Lung (tissue), 12 donors: ENCODE data around the gene FOXP3. TPM values are rescaled to one million over a fixed set of nuclear protein-coding genes. Genes with fewer than 3 reads are reported as not detected.

Experiments
- ATAC-seq: fragments of 200-7000 bp; cut with Tn5 transposase; one replicate; pipeline ENCODE4 v1.9.1; 2020; ENCODE audit warnings: moderate number of reproducible peaks; ENCODE audit not compliant: insufficient read depth, low FRiP score
- DNase-seq, 3 donors: peaks; one replicate each; pipeline ENCODE4 v3.0.0-alpha.2; 2013 to 2017
- H3K27ac ChIP-seq, 2 donors: one replicate each; pipeline ENCODE4 v1.5.1; 2013; ENCODE audit warnings: mild to moderate bottlenecking in 2 of 2, moderate library complexity in 2 of 2, control low read depth in 1 of 2, inconsistent platforms in 1 of 2, low read depth in 1 of 2, low read length in 1 of 2
- H3K27me3 ChIP-seq, 3 donors: one replicate each; pipeline ENCODE4 v1.5.1; 2013; ENCODE audit warnings: low read length in 2 of 3; ENCODE audit not compliant: control insufficient read depth in 3 of 3, insufficient read depth in 3 of 3
- H3K36me3 ChIP-seq, 4 donors: one replicate each; pipeline ENCODE4 v1.5.1; 2013; ENCODE audit warnings: low read length in 4 of 4, mild to moderate bottlenecking in 1 of 4, moderate library complexity in 1 of 4; ENCODE audit not compliant: control insufficient read depth in 4 of 4, insufficient read depth in 4 of 4
- H3K4me1 ChIP-seq, 5 donors: one replicate each; pipeline ENCODE4 v1.5.1; 2013; ENCODE audit warnings: low read length in 5 of 5, mild to moderate bottlenecking in 2 of 5, moderate library complexity in 1 of 5; ENCODE audit not compliant: control insufficient read depth in 5 of 5, insufficient read depth in 5 of 5
- H3K4me3 ChIP-seq: one replicate; pipeline ENCODE4 v1.5.1; 2013; ENCODE audit warnings: mild to moderate bottlenecking, control low read depth, moderate library complexity
- H3K9ac ChIP-seq, 2 donors: one replicate each; pipeline ENCODE4 v1.5.1; 2013; ENCODE audit warnings: low read length in 2 of 2, control low read depth in 1 of 2; ENCODE audit not compliant: insufficient read depth in 1 of 2
- H3K9me3 ChIP-seq, 4 donors: one replicate each; pipeline ENCODE4 v1.5.1; 2013; ENCODE audit warnings: low read length in 3 of 4, mild to moderate bottlenecking in 1 of 4, moderate library complexity in 1 of 4; ENCODE audit not compliant: control insufficient read depth in 4 of 4, insufficient read depth in 3 of 4
- WGBS, 2 donors: extraction: QIAGEN DNeasy Blood & Tissue Kit; methylation state at CpG; one replicate each; pipeline ENCODE4 v1.1.7; 2013; 5-methylcytosine and 5-hydroxymethylcytosine counted together
- polyA plus RNA-seq, 2 donors: library from polyadenylated mRNA; stranded (reverse); fragments of 200-250 nt; gene quantifications; one replicate each; pipeline ENCODE4 v1.2.1, GENCODE V29; 2013
- total RNA-seq, 2 donors: library from RNA; depleted of rRNA in 1 of 2; stranded (reverse); fragments of >200 nt in 1 of 2; gene quantifications; one replicate each; pipeline ENCODE4 v1.2.1, GENCODE V29; 2014 to 2021
- TF ChIP-seq, protein P1 (sequence below): IDR thresholded peaks from 2 replicates; pipeline ENCODE4 v1.5.1; 2012; ENCODE audit warnings: mild to moderate bottlenecking; ENCODE audit errors: control extremely low read depth, extremely low read depth
- donor health status: control.
- donor health status: control.
- donor health status: Bipolar disorder and iron deficiency.
- donor health status: healthy.
- donor health status: DM: yes; HTN: yes; CAD: no.

FOXP3 gene
- total and polyA plus RNA-seq, 4 donors: 0.12 to 1.4 (median 0.48) TPM

DNA sequence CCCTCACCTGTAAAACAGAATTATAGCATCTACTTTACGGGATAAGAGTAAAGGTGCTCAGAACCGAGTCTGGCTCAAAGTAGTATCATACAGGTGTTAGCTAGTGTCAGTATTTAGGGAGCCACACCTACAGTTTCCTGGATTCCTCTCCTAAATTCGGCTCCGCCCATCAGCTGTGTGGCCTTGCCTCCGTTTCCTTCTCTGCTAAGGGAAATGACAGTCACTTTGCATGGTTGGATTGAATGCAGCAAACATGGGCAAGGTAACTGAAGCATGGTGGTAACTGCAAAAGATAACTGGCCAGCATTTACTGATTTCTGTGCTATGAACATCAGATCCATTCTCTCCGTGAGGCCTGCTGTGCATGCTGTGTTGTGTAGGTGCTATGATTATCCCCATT is 7.9 kb upstream of the FOXP3 start:
- H3K9ac ChIP-seq: no peak overlapping the region
- peaks cover 0 to 11% (median 6%) of the 10 kb centered on the region in 5 donors for H3K4me1 ChIP-seq
- TF ChIP-seq, protein P1, sequence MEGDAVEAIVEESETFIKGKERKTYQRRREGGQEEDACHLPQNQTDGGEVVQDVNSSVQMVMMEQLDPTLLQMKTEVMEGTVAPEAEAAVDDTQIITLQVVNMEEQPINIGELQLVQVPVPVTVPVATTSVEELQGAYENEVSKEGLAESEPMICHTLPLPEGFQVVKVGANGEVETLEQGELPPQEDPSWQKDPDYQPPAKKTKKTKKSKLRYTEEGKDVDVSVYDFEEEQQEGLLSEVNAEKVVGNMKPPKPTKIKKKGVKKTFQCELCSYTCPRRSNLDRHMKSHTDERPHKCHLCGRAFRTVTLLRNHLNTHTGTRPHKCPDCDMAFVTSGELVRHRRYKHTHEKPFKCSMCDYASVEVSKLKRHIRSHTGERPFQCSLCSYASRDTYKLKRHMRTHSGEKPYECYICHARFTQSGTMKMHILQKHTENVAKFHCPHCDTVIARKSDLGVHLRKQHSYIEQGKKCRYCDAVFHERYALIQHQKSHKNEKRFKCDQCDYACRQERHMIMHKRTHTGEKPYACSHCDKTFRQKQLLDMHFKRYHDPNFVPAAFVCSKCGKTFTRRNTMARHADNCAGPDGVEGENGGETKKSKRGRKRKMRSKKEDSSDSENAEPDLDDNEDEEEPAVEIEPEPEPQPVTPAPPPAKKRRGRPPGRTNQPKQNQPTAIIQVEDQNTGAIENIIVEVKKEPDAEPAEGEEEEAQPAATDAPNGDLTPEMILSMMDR: no peak
- peak overlapping the region in 1 of 2 donors; percentile 31 for H3K27ac ChIP-seq
- no peaks in the 10 kb centered on the region for H3K36me3 ChIP-seq
- ATAC-seq (no peak), DNase-seq (no peak)
- no peak overlapping the region for H3K4me3 ChIP-seq
- WGBS, 2 donors: 52 to 53% methylated on average over 6 of the region's 6 CpGs
- H3K27me3 ChIP-seq: no peaks in the 10 kb centered on the region
- H3K9me3 ChIP-seq: peaks cover 0 to 3% (median 0%) of the 10 kb centered on the region in 4 donors

DNA sequence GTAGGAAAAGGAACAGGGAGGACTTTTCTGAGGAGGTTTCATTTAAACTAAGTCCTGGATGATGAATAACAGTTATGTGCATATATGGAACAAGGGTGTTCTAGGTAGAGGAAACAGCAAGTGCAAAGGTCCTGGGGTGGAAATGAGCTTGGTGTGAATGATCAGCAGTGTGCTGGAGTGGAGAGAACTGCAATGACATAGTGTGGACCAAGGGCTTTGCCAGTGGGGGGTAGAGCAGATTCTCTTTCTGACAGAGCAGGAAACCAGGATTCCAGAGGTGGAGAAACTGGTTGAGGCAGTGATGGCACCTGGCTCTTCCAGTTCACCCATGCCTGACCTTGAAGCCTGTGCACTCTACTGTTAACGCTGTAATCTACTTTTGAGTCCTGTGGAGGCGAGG is 6.8 kb upstream of the FOXP3 start:
- no peak overlapping the region for H3K4me3 ChIP-seq

DNA sequence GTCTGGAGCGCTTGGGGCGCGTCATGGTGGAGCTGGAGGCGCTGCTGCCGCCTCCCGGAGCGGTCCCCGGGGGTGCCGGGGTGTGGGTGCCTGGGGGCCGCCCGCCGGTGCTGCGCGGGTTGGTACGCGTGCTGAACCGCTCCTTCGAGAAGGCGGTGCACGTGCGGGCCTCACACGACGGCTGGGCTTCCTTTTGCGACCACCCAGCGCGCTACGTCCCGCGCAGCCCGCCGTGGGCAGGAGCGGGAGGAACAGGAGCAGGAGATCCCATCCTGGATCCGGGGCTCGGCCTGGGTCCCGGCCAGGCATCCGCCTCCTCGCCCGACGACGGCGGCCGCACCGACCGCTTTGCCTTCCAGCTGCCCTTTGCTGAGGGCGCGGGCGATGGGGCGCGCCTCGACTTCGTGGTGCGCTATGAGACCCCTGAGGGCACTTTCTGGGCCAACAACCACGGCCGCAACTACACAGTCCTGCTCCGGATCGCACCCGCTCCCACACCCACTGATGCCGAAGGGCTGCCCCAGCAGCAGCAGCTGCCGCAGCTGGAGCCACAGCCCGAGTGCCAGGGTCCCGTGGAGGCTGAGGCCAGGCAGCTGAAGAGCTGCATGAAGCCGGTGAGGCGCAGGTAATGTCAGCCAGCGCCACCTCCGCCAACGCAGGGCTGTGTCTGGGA is 5.9 kb upstream of the FOXP3 start:
- Histone ChIP-seq H3K9me3 (peaks cover 0 to 3% (median 0%) of the 10 kb centered on the region in 4 donors), H3K9ac (peak overlapping the region in 1 of 2 donors; percentile 37), H3K36me3 (no peaks in the 10 kb centered on the region), H3K4me1 (peaks cover 0 to 9% (median 6%) of the 10 kb centered on the region in 5 donors), H3K4me3 (peak overlapping the region; percentile 54), H3K27me3 (no peaks in the 10 kb centered on the region), H3K27ac (peak overlapping the region; percentile 92 to 96)
- DNase-seq: no peak
- no peak for ATAC-seq
- TF ChIP-seq, protein P1: no peak
- 70 to 81% methylated on average over 14 to 66 of the region's 66 CpGs for WGBS, 2 donors

More for the DNA sequence above, 6.8 kb upstream of the FOXP3 start:
- Histone ChIP-seq H3K27ac (no peak overlapping the region), H3K9ac (no peak overlapping the region), H3K9me3 (peaks cover 0 to 3% (median 0%) of the 10 kb centered on the region in 4 donors), H3K36me3 (no peaks in the 10 kb centered on the region), H3K4me1 (peaks cover 0 to 9% (median 6%) of the 10 kb centered on the region in 5 donors), H3K27me3 (no peaks in the 10 kb centered on the region)
- ATAC-seq (no peak), DNase-seq (no peak)
- TF ChIP-seq, protein P1: no peak
- WGBS, 2 donors: 74 to 92% methylated on average over 2 of the region's 2 CpGs
